ENCODE measurements around the gene UBE2I. TPM values are rescaled to one million over a fixed set of nuclear protein-coding genes. Genes with fewer than 3 reads are reported as not detected.

UBE2I gene
- total and polyA plus RNA-seq, 3 donors from 2014 or later, result 116 to 143 (median 127) TPM

- Histone ChIP-seq H3K9me3 (no peaks in the 10 kb centered on the region), H3K4me3 (no peak overlapping the region), H3K27ac (no peak overlapping the region), H3K36me3 (ENCODE audit: low read depth, missing control alignments) (no peaks in the 10 kb centered on the region), H3K27me3 (no peaks in the 10 kb centered on the region), H3K4me1 (peaks cover 16% of the 10 kb centered on the region)
- DNase-seq, result no peak
- 24% methylated on average over 12 of the region's 12 CpGs; no CpG with 5 or more reads in 1 of the 2 donors for WGBS, 2 donors
- no peak for TF ChIP-seq POLR2A (IDR thresholded peaks at IDR 0.05)
- TF ChIP-seq CTCF (IDR thresholded peaks at IDR 0.05), result no peak
- intact Hi-C loops (cut with DNase I; ENCODE audit: low total_unique reads), result no loop called here
Measured at GRCh38 chr16:1335996-1336395, 26.6 kb downstream of the UBE2I start.

GRCh38 chr16:1336619-1337018 is 27.2 kb downstream of the UBE2I start:
- no peaks in the 10 kb centered on the region for H3K27me3 ChIP-seq
- DNase-seq, result no peak
- H3K36me3 ChIP-seq (ENCODE audit: low read depth, missing control alignments), result no peaks in the 10 kb centered on the region
- H3K9me3 ChIP-seq, result no peaks in the 10 kb centered on the region
- WGBS, 2 donors, result 74 to 90% methylated on average over 10 to 15 of the region's 15 CpGs
- peaks cover 16% of the 10 kb centered on the region for H3K4me1 ChIP-seq
- H3K27ac ChIP-seq, result no peak overlapping the region
- no peak for TF ChIP-seq CTCF (IDR thresholded peaks at IDR 0.05)
- TF ChIP-seq POLR2A (IDR thresholded peaks at IDR 0.05), result no peak
- no peak overlapping the region for H3K4me3 ChIP-seq
- intact Hi-C loops (cut with DNase I; ENCODE audit: low total_unique reads), result no loop called here

- Histone ChIP-seq H3K4me3 (no peak overlapping the region), H3K27me3 (no peaks in the 10 kb centered on the region), H3K27ac (no peak overlapping the region), H3K4me1 (peaks cover 9% of the 10 kb centered on the region), H3K36me3 (ENCODE audit: low read depth, missing control alignments) (no peaks in the 10 kb centered on the region), H3K9me3 (no peaks in the 10 kb centered on the region)
- DNase-seq, result no peak
- intact Hi-C loops (cut with DNase I; ENCODE audit: low total_unique reads), result no loop called here
- TF ChIP-seq POLR2A (IDR thresholded peaks at IDR 0.05) (no peak), CTCF (IDR thresholded peaks at IDR 0.05) (no peak)
- 66 to 72% methylated on average over 3 to 9 of the region's 9 CpGs for WGBS, 2 donors
Measured at GRCh38 chr16:1337486-1337885, 28.1 kb downstream of the UBE2I start.

GRCh38 chr16:1338119-1338730 is 28.8 kb downstream of the UBE2I start:
- TF ChIP-seq CTCF (IDR thresholded peaks at IDR 0.05), result no peak
- no peak for TF ChIP-seq POLR2A (IDR thresholded peaks at IDR 0.05)
- Histone ChIP-seq H3K27me3 (no peaks in the 10 kb centered on the region), H3K4me3 (no peak overlapping the region), H3K36me3 (ENCODE audit: low read depth, missing control alignments) (no peaks in the 10 kb centered on the region), H3K27ac (no peak overlapping the region), H3K4me1 (peaks cover 6% of the 10 kb centered on the region), H3K9me3 (no peaks in the 10 kb centered on the region)
- WGBS, 2 donors, result 75 to 81% methylated on average over 6 to 15 of the region's 30 CpGs
- DNase-seq, result no peak
- intact Hi-C loops (cut with DNase I; ENCODE audit: low total_unique reads), result no loop called here
